Measurements from ENCODE around the gene PRR16.
"Not testable (repeated sequence)": the region's sequence is repeated elsewhere in the genome, so short reads cannot be mapped to it uniquely, and the experiment has no call there.

Gene PRR16

DNA sequence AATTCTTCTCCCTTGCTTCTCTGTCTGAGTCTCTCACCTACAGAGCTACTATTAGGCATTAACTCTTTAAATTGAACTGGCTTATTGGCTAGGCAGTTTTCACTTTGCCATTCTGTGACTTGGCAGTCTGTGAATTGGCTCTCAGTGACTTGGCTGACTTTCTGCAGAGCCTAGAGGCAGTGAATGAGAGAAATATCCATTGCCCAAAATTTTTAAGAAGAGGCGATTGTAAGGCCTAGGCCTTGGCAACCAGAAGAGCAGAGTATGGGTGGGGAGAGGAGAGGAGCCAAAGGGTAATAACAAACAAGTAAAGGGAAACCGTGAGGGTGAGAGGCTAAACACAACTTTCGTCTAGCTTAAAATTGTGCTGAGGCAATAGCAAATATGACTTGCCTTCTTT lies 176.7 kb downstream of the PRR16 start:
- no peak for DNase-seq (ENCODE audit: low read depth, low spot score)

DNA sequence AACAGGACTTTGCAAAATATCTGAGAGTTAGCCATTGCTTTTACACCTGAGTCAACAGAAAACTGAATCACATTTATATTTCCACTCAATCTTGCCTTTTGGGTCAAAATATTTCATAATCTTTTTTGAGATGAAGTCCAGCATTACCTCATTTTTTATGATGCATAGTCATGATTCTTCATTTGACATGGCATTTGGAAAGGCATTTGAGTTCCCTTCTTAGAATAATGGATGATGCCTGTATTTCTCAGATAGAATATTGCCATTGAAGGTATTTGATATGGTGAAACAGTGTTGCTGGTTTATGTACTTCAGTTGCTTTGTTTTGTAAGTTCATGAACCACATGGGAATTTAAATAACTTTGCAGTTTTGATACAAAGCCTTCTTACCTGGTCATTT lies 180.4 kb downstream of the PRR16 start:
- no peak for DNase-seq (ENCODE audit: low read depth, low spot score)

DNA sequence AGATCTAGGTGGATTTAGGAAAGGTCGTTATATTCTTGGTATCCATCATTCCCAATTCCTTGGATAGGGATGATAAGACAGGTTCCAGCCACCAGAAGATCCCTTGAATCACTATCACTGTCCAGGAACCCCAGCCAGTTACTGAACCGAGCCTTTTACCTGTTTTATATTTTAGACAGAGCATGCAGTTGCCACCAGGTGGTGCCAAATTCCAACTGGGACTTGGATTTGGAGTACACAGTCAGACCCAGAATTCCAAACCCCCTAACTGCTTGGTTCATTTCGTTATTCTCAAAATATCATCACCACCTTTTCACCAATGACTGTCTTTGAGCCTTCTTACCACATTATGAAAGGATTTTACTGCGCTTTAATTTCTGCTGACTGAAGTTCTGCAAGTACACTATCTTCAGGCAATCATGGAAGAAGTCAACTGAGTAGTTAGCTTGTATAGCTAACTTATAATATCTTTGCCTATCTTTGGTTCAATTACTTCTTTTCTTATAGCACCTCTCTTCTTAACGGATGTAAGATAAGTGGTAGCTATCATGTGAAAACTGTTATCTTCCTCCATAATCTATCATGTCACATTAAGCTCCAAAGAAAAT lies 191.8 kb downstream of the PRR16 start:
- DNase-seq (ENCODE audit: low read depth, low spot score): no peak

GRCh38 chr5:120657104-120657503 lies 193.0 kb downstream of the PRR16 start:
- no peak for DNase-seq (ENCODE audit: low read depth, low spot score)

- no peak for DNase-seq (ENCODE audit: low read depth, low spot score)
Observed at GRCh38 chr5:120677481-120677880, 213.4 kb downstream of the PRR16 start.

DNA sequence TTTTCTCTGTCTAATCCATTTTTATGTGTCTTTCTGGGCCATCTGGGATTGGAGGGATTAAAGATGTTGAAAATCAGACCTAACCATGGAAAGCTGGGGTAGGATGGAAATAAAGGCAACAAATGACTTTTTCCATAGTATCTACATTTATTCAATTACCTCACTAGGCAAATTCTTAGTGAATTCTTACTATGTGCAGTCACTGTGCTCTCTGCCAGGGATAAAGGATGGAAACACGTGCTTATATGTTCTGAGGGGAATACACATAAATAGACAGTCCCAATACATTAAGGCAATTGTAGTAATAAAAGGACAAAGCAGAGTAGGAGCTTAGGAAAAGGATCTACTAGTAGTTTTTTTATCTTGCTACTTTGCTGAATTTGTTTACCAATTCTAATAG lies 214.2 kb downstream of the PRR16 start:
- no peak for DNase-seq (ENCODE audit: low read depth, low spot score)

DNA sequence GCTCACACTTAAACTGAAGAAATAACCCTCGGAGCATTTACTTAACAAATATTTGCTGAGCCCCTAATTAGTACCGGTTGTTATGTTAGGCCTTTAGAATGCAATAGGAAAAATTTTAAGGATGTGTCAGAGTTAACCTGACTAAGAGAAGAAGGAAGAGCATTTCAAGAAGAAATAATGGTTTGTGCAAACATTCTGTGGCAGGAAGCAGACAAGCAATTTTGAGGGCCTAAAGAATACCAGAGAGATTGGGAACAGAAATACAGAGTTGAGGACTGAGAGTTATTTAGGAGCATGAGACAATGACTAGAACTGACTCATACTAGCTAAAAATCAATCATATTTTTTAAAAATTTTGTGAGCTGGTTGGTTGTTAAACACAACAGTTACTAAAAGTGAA lies 218.8 kb downstream of the PRR16 start:
- no peak for DNase-seq (ENCODE audit: low read depth, low spot score)

- no peak for DNase-seq (ENCODE audit: low read depth, low spot score)
Observed at GRCh38 chr5:120683580-120683979, 219.5 kb downstream of the PRR16 start.

- DNase-seq (ENCODE audit: low read depth, low spot score): no peak
Observed at GRCh38 chr5:120684213-120684612, 220.1 kb downstream of the PRR16 start.

- DNase-seq (ENCODE audit: low read depth, low spot score): no peak
Observed at GRCh38 chr5:120684749-120685415, 220.8 kb downstream of the PRR16 start.

- DNase-seq (ENCODE audit: low read depth, low spot score): no peak
Observed at GRCh38 chr5:120690621-120691407, 226.7 kb downstream of the PRR16 start.

GRCh38 chr5:120692325-120692724 lies 228.2 kb downstream of the PRR16 start:
- DNase-seq (ENCODE audit: low read depth, low spot score): no peak

GRCh38 chr5:120695368-120695880 lies 231.3 kb downstream of the PRR16 start:
- no peak for DNase-seq (ENCODE audit: low read depth, low spot score)

DNA sequence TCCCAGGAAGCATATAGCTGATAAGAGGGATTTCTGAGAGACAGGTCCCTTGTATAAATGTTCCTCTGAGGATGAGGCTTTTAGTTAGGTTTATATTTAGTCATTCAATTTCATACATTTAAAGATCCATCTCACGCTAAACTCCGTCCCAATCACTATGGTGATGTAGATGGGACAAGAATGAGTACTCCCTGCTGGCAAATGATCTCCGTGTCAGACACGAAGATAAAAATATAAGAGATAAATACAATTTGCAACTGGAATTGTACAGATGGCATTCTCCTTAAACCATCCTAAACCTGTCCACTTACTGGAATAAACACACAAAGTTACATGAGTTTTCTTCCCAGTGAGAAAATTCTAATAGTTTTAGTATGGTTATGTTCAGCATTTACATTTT lies 233.0 kb downstream of the PRR16 start:
- no peak for DNase-seq (ENCODE audit: low read depth, low spot score)

GRCh38 chr5:120697670-120698327 lies 233.7 kb downstream of the PRR16 start:
- not testable (repeated sequence) for DNase-seq (ENCODE audit: low read depth, low spot score)

DNA sequence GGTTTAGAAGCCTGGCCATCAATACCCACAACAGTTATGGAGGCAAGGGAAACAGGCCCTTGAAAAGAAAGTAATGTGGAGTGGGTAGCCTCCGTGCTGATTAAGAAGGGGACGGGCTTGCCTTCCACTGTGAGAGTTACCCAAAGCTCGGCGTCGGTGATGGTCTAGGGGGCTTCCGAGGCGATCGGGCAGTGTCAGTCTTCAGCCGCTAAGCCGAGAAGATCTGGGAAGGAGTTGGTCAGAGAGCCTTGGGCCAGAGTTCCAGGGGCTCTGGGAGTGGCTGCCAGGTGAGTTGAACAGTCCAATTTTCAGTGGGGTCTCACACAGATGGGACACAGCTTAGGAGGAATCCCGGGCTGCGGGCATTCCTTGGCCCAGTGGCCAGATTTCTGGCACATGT lies 236.6 kb downstream of the PRR16 start:
- DNase-seq (ENCODE audit: low read depth, low spot score): not testable (repeated sequence)

- DNase-seq (ENCODE audit: low read depth, low spot score): not testable (repeated sequence)
Observed at GRCh38 chr5:120702817-120703538, 238.9 kb downstream of the PRR16 start.

GRCh38 chr5:120703918-120704587 lies 240.0 kb downstream of the PRR16 start:
- DNase-seq (ENCODE audit: low read depth, low spot score): no peak

DNA sequence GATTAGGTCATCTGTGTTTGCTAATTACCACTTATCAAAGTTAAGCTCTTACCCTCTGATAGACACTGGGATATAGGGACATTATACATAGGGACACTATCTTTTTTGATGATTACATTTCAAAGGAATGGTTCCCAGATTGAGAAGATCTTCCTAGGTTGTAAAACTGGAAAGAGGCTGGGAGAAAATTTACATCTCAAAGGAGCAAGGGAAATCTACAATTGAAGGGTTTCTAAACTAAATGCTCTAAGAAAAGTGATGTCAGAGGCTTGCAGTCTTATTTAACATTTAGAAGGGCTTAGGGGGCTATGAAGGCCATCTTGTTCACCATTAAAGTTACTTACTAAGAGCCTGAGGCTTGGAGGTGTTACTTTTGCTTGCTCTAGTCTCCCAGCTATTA lies 242.8 kb downstream of the PRR16 start:
- DNase-seq (ENCODE audit: low read depth, low spot score): no peak

GRCh38 chr5:120717381-120717780 lies 253.3 kb downstream of the PRR16 start:
- DNase-seq (ENCODE audit: low read depth, low spot score): no peak

DNA sequence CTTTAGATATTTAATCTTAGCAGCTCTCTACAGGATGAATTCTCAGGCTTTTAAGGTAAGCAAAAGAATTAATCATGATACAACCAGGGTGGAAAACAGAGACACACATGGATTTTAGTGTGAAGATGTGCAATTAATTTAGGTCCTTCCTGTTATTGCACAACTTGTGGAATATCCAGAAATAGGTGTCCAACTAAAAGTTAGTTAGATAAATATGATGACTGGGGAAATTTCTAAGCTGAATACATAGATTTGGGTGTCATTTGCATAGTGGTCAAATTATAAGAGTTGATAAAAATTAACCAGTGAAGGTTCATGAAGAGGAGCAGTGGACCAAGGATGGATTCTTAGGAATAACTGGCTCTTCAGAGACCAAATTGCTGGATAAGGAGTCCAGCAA lies 266.1 kb downstream of the PRR16 start:
- no peak for DNase-seq (ENCODE audit: low read depth, low spot score)

Data from activated CD4-positive, CD25-positive, alpha-beta regulatory T cell treated with anti-CD3 and anti-CD28 coated beads, Interleukin-2, amount 50 U/mL, for 16 hours (primary cell).